Nephron progenitor cell (in vitro differentiated cells): ENCODE measurements around the gene CCDC3.
"Not testable (repeated sequence)": the region's sequence is repeated elsewhere in the genome, so short reads cannot be mapped to it uniquely, and the experiment has no call there.

Source experiments
- DNase-seq: peaks from one replicate; pipeline ENCODE4 v3.0.0; 2021
- H3K27ac Mint-ChIP-seq: 2 replicates; pipeline ENCODE4 v1.8.0; 2021; ENCODE audit warnings: mild to moderate bottlenecking, moderate library complexity, mixed read lengths
- H3K27me3 Mint-ChIP-seq: 2 replicates; pipeline ENCODE4 v1.8.0; 2021; ENCODE audit warnings: mild to moderate bottlenecking, low read depth, mixed read lengths; ENCODE audit not compliant: poor library complexity
- H3K36me3 Mint-ChIP-seq: 2 replicates; pipeline ENCODE4 v1.8.0; 2021; ENCODE audit warnings: low read depth, mixed read lengths
- H3K4me1 Mint-ChIP-seq: 2 replicates; pipeline ENCODE4 v1.8.0; 2021; ENCODE audit warnings: mixed read lengths
- H3K4me3 Mint-ChIP-seq: 2 replicates; pipeline ENCODE4 v1.8.0; 2021; ENCODE audit warnings: mild to moderate bottlenecking, moderate library complexity, mixed read lengths
- H3K9me3 Mint-ChIP-seq: 2 replicates; pipeline ENCODE4 v1.8.0; 2021; ENCODE audit warnings: mild to moderate bottlenecking, moderate library complexity, mixed read lengths
- TF ChIP-seq, protein P1 (sequence below): fragments of 200-600 bp; sonication (generic); IDR thresholded peaks from 2 replicates; pipeline ENCODE4 v1.5.0; 2021; ENCODE audit warnings: antibody characterized with exemption

Gene CCDC3

DNA sequence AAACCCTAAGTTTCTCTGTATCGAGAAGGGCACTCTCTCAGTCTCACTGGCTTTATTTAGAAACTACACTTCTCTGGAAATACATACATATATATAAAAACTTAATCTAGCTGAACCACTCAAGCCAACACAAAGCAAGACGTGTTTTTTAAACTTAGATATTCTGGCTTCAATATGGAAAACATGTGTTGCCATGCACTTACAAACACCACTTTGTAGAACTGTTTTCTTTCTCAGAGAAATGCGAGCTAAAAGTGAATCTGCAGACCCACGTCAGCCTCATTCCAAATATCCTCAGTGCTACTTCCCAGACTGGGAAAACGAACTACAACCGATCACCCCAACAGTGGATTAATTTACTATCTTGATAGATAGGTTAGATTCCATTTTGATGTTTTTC lies 1.7 kb downstream of the CCDC3 start:
- DNase-seq = no peak
- TF ChIP-seq, protein P1, sequence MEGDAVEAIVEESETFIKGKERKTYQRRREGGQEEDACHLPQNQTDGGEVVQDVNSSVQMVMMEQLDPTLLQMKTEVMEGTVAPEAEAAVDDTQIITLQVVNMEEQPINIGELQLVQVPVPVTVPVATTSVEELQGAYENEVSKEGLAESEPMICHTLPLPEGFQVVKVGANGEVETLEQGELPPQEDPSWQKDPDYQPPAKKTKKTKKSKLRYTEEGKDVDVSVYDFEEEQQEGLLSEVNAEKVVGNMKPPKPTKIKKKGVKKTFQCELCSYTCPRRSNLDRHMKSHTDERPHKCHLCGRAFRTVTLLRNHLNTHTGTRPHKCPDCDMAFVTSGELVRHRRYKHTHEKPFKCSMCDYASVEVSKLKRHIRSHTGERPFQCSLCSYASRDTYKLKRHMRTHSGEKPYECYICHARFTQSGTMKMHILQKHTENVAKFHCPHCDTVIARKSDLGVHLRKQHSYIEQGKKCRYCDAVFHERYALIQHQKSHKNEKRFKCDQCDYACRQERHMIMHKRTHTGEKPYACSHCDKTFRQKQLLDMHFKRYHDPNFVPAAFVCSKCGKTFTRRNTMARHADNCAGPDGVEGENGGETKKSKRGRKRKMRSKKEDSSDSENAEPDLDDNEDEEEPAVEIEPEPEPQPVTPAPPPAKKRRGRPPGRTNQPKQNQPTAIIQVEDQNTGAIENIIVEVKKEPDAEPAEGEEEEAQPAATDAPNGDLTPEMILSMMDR = no peak
- Mint-ChIP-seq H3K27me3 (peaks cover 45% of the 10 kb centered on the region), H3K4me3 (peak overlapping the region; percentile 86), H3K36me3 (peaks cover 20% of the 10 kb centered on the region), H3K4me1 (peaks cover 27% of the 10 kb centered on the region), H3K27ac (no peak overlapping the region), H3K9me3 (peaks cover 9% of the 10 kb centered on the region)

- H3K9me3 Mint-ChIP-seq = peaks cover 5% of the 10 kb centered on the region
- peaks cover 24% of the 10 kb centered on the region for H3K27me3 Mint-ChIP-seq
- H3K4me3 Mint-ChIP-seq = no peak overlapping the region
- H3K27ac Mint-ChIP-seq = no peak overlapping the region
- H3K4me1 Mint-ChIP-seq = peaks cover 23% of the 10 kb centered on the region
- TF ChIP-seq, protein P1 = no peak
- H3K36me3 Mint-ChIP-seq = peaks cover 32% of the 10 kb centered on the region
- no peak for DNase-seq
Observed at GRCh38 chr10:12995425-12995861, 6.1 kb downstream of the CCDC3 start.

GRCh38 chr10:12993595-12993994 lies 7.9 kb downstream of the CCDC3 start:
- no peak overlapping the region for H3K4me3 Mint-ChIP-seq
- no peak for DNase-seq
- H3K9me3 Mint-ChIP-seq = no peaks in the 10 kb centered on the region
- H3K27me3 Mint-ChIP-seq = peaks cover 8% of the 10 kb centered on the region
- peak overlapping the region; percentile 52 for H3K27ac Mint-ChIP-seq
- peaks cover 18% of the 10 kb centered on the region for H3K4me1 Mint-ChIP-seq
- TF ChIP-seq, protein P1 = no peak
- H3K36me3 Mint-ChIP-seq = peaks cover 32% of the 10 kb centered on the region

DNA sequence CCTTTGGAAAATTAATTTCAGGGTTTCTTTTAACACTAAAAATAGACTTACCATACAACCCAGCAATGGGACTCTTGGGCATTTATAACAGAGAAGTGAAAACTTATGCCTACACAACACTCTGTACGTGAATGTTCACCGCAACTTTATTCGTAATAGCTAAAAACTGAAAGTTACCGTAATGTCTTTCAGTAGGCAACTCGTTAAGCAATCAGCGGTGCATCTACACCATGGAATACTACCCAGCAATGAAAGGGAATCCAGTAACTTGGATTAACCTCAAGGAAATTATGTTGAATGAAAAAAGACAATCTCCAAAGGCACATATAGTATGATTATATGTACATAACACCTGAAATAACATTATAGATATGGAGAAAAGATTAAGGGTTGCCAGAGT lies 16.2 kb downstream of the CCDC3 start:
- DNase-seq = no peak
- H3K9me3 Mint-ChIP-seq = peaks cover 35% of the 10 kb centered on the region
- H3K27ac Mint-ChIP-seq = no peak overlapping the region
- TF ChIP-seq, protein P1 = no peak
- H3K4me3 Mint-ChIP-seq = no peak overlapping the region
- peaks cover 24% of the 10 kb centered on the region for H3K36me3 Mint-ChIP-seq
- peaks cover 6% of the 10 kb centered on the region for H3K27me3 Mint-ChIP-seq
- H3K4me1 Mint-ChIP-seq = peaks cover 20% of the 10 kb centered on the region

DNA sequence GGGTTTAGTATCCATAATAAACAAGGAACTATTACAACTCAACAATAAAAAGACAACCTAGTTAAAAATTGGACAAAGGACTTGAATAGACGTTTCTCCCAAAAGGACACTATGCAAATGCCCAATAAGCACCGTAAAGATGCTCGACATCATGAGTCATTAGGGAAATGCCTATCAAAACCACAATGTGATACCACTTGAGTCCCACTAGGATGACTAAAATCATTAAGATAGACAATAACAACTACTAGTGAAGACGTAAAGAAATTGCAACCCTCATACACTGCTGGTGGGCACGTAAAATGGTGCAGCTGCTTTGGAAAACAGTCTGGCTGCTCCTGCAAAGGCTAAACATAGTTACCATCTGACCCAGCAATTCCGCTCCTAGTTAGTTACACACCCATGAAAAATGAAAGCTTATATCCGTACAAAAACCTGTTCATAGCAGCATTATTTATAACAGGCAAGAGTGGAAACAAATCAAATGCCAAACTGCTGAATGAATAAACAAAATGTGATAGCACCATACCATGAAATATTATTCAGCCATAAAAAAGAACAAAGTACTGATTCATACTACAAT lies 17.3 kb downstream of the CCDC3 start:
- Mint-ChIP-seq H3K27me3 (peaks cover 5% of the 10 kb centered on the region), H3K27ac (no peak overlapping the region), H3K4me1 (peaks cover 31% of the 10 kb centered on the region), H3K36me3 (peaks cover 24% of the 10 kb centered on the region), H3K4me3 (no peak overlapping the region), H3K9me3 (peaks cover 35% of the 10 kb centered on the region)
- TF ChIP-seq, protein P1 = no peak
- DNase-seq = no peak

DNA sequence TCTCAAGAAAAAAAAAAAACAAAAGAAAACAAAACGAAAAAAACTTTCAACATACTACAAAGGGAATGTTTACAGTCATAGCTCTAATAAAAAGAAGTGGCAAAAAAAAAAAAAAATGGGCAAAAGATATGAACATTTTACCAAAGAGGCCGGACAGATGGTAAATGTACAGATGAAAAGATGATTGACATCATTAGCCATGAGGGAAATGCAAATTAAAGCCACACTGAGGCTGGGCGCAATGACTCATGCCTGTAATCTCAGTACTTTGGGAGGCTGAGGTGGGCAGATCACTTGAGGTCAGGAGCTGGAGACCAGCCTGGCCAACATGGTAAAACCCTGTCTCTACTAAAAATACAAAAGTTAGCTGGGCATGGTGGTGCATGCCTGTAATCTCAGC lies 17.9 kb downstream of the CCDC3 start:
- H3K27ac Mint-ChIP-seq, H3K27me3 Mint-ChIP-seq, DNase-seq, H3K4me3 Mint-ChIP-seq: not testable (repeated sequence)
- peaks cover 24% of the 10 kb centered on the region for H3K36me3 Mint-ChIP-seq
- peaks cover 38% of the 10 kb centered on the region for H3K4me1 Mint-ChIP-seq
- peaks cover 35% of the 10 kb centered on the region for H3K9me3 Mint-ChIP-seq
